Measurements from ENCODE around the gene PALMD.

The PALMD gene

DNA sequence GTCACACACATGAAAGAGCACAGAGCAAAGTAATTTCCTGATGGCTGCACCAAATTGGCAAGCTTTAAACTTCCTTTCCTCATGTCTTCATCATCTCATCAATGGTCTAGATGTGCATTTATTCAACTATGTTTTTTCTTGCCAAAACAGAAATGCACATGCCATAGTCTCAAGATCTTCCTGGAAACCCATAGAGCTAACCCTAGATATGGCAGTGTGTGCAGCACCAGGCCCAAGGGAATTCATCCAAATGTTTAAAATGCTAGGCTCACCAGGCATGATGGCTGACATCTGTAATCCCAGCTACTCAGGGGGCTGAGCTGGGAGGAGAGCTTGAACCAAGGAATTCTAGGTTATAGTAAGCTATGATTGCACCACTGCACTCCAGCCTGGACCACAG, 31.2 kb upstream of the PALMD start:
- TF ChIP-seq GATA1 (IDR thresholded peaks at IDR 0.05; ENCODE audit: low read depth, low read length): no peak
- no peak for TF ChIP-seq POLR2A (IDR thresholded peaks at IDR 0.05; ENCODE audit: low read length)
- DNase-seq: no peak

DNA sequence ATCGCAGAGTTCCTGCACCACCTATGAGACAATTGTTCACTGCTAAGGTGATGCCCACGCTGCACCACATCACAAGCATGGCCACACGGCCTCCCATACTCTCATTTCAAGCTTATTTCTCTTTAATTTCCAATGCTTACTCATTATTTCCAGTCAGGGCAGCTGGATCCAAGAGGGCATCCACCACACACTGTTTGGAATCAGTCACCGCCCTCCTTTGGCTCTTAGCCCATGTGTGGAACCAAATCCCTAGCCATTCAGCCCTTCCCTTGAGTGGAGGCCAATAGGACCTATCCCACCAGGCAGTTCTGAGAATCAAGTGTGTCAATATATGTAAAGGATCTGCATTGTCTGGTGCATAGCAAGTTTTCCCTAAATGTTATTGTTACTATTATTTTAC, 26.3 kb upstream of the PALMD start:
- TF ChIP-seq GATA1 (IDR thresholded peaks at IDR 0.05; ENCODE audit: low read depth, low read length) (no peak), POLR2A (IDR thresholded peaks at IDR 0.05; ENCODE audit: low read length) (no peak)
- no peak for DNase-seq

DNA sequence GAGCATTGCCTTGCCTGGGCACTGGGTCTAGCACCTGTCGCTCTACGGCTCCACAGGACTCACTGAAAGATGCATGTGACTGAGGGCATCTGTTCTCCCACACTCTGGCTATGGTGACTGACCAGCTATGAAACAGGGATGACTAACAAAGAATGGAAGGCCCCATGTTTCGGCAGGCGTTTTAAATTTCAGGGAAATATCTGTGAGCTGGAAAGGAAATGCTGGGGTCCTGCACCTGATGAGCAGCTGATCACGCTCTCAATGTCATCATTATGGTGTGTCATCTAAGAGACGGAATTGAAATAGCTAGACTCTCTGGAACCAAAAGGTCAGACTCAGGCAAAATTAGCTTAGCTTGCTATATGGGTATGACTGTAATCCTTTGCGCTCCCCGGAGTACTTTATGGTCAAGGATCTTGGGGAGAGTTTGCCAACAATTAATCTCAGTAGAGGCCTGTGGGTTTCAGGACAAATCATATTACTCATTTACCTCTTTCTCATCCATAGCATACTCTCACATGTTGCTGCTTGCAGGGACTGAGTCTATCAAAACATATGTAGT, 24.5 kb upstream of the PALMD start:
- DNase-seq: no peak
- TF ChIP-seq GATA1 (IDR thresholded peaks at IDR 0.05; ENCODE audit: low read depth, low read length): no peak
- TF ChIP-seq POLR2A (IDR thresholded peaks at IDR 0.05; ENCODE audit: low read length): no peak

DNA sequence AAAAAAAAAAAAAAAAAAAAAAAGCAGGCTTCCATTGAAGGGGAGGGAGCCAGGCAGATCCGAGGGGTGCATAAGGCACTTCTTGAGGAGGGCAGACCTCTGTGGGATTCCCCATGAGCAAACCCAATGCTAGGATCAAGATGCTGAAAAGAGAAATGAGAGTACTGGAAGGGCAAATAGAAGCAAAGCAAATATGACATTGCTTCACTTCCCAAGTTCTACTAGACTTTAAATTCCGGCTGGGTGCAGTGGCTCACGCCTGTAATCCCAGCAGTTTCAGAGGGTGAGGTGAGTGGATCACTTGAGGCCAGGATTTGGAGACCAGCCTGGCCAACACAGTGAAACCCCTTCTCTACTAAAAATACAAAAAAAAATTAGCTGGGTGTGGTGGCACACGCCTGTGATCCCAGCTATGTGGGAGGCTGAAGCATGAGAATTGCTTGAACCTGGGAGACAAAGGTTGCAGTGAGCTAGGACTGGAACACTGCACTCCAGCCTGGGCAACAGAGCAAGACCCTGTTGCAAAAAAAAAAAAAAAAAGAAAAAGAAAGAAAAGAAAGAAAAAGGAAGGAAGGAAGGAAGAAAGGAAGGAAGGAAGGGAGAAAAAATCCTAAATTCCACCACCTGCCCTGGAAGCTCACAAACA, 23.1 kb upstream of the PALMD start:
- no peak for DNase-seq
- TF ChIP-seq POLR2A (IDR thresholded peaks at IDR 0.05; ENCODE audit: low read length) (no peak), GATA1 (IDR thresholded peaks at IDR 0.05; ENCODE audit: low read depth, low read length) (no peak)

DNA sequence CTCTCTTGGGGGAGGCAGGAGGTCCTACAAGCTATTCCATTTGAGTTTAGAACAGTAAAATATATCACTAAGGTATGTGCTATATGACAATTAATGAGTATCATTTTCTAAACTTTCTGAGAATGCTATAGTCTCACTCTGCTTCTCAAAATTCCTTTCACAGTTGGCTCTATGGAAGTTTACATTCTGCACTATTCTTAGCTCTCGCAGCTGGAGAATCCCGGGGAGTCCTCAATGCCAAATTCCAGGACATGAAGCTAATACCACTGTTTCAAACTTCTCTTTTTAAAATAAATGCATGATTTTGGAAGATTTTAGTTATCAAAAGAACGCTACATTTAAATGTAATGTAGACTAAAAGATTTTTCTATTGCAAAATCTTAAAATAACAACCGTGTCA, 22.4 kb upstream of the PALMD start:
- TF ChIP-seq GATA1 (IDR thresholded peaks at IDR 0.05; ENCODE audit: low read depth, low read length): no peak
- no peak for TF ChIP-seq POLR2A (IDR thresholded peaks at IDR 0.05; ENCODE audit: low read length)
- no peak for DNase-seq

DNA sequence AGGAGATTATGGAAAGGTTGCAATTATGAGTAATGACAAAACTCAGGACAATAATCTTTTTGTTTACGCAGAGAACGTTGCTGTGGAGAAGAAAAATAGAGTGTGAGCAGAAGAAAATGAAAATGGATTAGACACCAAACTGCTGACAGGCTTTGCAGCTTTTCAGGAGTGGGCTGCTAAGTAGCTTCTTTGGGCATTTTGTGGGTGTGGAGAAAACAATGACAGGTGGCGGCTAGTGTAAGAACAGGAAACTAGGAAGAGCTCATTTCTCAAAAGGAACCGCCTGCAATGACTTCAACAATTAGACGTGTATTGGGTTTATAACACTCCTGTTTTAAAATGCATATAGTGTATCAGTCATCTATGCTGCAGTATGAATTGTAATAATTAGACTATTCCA, 18.3 kb upstream of the PALMD start:
- no peak for DNase-seq
- TF ChIP-seq GATA1 (IDR thresholded peaks at IDR 0.05; ENCODE audit: low read depth, low read length) (no peak), POLR2A (IDR thresholded peaks at IDR 0.05; ENCODE audit: low read length) (no peak)

DNA sequence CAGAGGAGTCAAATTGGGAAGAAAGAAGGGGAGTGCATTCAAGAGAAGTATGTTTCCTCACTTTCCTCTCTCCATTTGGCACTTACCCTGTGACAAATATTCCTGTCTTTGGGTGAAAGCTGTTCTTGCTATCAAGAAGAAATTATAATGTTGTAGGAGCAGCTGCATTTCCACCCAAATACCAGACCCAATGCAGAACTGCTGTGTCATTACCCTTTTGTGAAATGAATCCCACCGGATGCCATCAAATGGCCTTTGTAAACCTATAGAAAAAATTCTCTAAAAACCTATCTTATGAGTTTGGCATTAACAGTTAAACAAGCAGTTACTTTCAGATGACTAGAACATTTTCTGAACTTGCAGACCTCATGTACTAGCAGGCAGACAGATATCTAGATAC, 16.7 kb upstream of the PALMD start:
- no peak for TF ChIP-seq POLR2A (IDR thresholded peaks at IDR 0.05; ENCODE audit: low read length)
- TF ChIP-seq GATA1 (IDR thresholded peaks at IDR 0.05; ENCODE audit: low read depth, low read length): no peak
- DNase-seq: no peak

DNA sequence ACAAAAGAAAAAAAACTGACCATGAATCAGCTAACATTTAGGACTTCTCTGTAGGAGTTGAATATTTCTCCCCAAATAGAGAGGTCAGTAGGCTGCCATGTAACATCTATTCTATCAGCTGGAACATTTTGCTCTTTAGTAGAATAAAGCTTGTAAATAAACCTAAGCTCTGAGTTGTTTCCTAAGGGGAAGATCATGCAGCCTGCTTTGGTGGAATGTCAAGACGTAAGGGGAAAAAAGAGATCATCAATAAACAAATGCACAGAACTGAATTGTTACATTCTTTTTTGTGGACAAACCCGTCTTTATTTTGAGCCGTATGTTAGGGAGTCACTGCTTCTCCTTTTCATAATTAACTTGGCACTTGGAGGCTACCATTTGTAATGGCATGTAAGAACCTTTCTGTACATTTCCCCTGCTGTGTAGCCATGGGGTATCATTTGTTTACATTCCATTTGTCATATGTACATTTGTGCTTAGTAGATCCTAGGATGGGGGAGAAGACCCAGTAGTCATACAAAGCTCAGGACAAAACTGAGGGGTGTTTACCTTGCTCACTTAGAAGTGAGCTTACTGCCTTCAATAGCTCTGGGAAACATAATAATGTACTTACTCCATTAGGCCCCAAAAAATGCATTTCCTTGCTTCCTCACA, 10.8 kb upstream of the PALMD start:
- DNase-seq: no peak
- TF ChIP-seq GATA1 (IDR thresholded peaks at IDR 0.05; ENCODE audit: low read depth, low read length) (no peak), POLR2A (IDR thresholded peaks at IDR 0.05; ENCODE audit: low read length) (no peak)

DNA sequence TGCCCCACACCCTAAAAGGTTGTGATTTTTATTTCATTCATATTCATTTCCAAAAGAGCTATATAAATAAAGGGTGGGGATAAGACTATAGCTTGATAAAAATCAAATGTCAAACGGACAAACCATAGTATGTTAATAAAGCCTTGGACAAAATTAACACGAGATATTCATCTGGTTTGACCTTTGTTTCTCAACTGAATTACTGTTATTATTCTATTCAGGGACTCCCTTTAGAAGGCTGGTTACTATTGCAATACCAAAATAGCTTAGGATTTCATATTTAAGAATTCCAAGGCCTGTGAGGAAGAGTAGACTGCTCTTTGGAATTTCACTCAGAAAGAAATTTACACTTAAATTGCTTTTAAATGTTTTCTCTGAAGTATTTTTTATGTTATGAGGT, 10.2 kb upstream of the PALMD start:
- TF ChIP-seq POLR2A (IDR thresholded peaks at IDR 0.05; ENCODE audit: low read length): no peak
- no peak for TF ChIP-seq GATA1 (IDR thresholded peaks at IDR 0.05; ENCODE audit: low read depth, low read length)

DNA sequence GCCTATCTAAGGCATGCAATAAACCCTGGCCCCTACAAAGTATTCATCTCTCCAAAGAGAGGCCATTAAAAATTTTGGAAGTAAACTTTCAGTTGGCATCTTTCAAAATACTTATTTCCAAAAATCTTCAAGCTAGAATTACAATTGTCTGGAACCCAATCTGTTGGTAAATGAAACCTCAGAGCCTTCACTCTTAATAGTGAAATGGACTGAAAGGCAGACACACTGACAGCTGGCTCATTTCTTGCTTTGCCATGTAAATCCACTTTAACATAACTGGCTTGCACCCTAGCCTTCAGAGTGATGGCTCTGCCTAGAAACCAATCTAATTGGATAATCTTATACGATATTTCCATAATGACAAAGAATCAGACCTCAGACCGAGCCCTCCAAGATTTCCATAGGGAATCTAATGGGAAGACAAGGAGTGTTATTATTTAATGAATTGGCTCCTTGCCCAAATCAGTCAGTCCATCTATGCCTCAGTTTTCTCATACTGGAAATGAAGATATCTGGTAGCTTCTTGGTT, 9.2 kb upstream of the PALMD start:
- no peak for DNase-seq
- TF ChIP-seq POLR2A (IDR thresholded peaks at IDR 0.05; ENCODE audit: low read length): no peak
- no peak for TF ChIP-seq GATA1 (IDR thresholded peaks at IDR 0.05; ENCODE audit: low read depth, low read length)

More for the DNA sequence above, 10.2 kb upstream of the PALMD start:
- no peak for DNase-seq

DNA sequence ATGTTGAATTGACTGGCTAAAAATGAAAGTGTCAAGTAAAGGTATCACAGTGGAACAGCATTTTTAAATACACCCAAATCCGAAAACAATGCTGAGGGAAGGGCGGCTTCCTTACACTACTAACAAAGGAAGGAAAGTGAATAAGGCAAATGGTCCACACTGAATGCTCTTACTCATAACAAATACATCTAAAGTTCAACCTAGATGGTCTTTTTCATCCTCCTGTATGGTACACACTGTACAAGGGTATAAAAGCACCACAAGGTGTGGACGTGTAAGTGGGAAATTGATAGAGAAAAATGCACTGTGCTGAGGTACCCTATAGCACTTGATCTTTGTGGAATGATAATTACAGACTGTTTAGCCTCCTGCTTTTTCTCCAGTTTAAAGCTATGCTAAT, 7.1 kb upstream of the PALMD start:
- TF ChIP-seq POLR2A (IDR thresholded peaks at IDR 0.05; ENCODE audit: low read length): no peak
- TF ChIP-seq GATA1 (IDR thresholded peaks at IDR 0.05; ENCODE audit: low read depth, low read length): no peak
- DNase-seq: no peak

DNA sequence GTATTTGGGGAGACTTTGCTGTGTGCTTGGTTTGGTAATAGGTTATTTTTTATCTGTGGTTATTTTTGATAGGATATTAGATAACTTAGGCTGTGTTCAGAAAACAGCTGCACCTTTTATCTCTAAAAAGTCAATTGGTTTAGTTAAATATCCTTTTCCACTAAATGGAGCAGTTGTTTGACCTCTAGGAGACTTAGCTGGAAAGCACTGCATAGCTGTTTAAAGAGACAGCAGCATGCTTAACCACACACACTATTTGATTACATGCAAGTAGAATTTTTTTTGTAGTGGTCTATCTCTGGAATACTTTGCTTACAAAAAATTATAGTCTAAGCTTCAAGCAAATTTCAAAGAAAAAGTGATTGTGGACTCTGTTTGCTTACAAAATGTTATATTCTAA, 6.5 kb upstream of the PALMD start:
- no peak for TF ChIP-seq POLR2A (IDR thresholded peaks at IDR 0.05; ENCODE audit: low read length)
- TF ChIP-seq GATA1 (IDR thresholded peaks at IDR 0.05; ENCODE audit: low read depth, low read length): no peak
- DNase-seq: no peak

DNA sequence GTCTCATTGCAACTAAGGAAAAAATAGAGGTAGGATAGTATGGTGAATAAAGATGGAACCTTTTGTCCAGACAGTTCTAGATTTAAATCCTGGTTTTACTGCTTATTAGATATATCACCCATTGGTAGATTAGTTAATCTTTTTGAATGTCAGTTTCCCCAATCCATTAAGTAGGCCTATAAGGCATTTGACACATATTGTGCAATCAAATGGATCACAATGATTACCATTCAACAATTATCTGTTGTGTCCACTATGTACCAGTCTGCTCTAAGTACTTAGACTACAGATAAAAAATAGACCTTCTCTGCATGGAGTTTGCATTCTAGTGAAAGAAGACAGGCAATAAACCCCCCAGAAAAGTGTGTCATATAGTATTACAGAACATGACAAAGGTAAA, 6.0 kb upstream of the PALMD start:
- TF ChIP-seq GATA1 (IDR thresholded peaks at IDR 0.05; ENCODE audit: low read depth, low read length) (no peak), POLR2A (IDR thresholded peaks at IDR 0.05; ENCODE audit: low read length) (no peak)
- no peak for DNase-seq

DNA sequence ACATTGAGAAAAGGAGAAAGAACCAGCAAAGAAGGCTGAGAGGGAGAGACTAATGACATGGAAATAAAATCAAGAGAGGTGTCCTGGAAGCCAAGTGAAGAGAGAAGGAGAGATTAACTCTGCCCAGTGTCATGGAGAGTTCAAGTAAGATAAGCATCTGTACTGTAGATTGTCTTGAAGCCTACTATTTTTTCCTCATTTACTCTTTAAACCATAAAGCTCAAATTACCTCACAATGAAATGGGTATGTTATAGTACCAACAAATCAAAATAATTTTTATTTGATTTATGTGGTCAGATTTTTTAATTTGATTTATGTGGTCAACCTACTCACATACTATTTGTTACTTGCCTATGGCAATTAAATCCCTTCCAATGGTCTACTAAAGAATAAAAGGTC, 5.2 kb upstream of the PALMD start:
- TF ChIP-seq POLR2A (IDR thresholded peaks at IDR 0.05; ENCODE audit: low read length) (no peak), GATA1 (IDR thresholded peaks at IDR 0.05; ENCODE audit: low read depth, low read length) (no peak)
- DNase-seq: no peak

DNA sequence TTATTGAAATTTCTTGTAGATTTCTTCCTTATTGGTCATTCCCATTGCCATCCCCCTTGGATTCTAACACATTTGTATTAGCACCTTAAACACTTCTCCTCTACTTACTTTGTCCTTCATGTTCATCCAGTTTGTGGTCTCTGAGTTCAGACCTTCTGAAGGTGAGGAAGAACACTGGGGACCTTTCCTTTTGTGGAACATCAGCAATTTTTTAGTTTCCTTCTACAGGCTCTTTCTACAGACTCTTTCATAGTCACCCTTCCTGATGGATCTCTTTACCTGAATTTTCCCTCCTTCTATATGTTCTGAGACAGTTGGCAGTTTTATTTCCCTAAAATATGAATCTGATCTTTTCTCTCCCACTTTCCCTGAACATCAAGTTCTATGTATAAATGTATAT, 4.4 kb upstream of the PALMD start:
- TF ChIP-seq POLR2A (IDR thresholded peaks at IDR 0.05; ENCODE audit: low read length): no peak
- no peak for TF ChIP-seq GATA1 (IDR thresholded peaks at IDR 0.05; ENCODE audit: low read depth, low read length)
- no peak for DNase-seq

Data from erythroblast (primary cell).